HUES6 (cell line): ENCODE results near the gene AGPAT2.

ENCODE experiments used
- H3K27ac ChIP-seq: 2 replicates; pipeline ENCODE4 v1.7.0; 2013; ENCODE audit warnings: low read depth, mild to moderate bottlenecking, low read length, inconsistent platforms
- H3K27me3 ChIP-seq: 2 replicates; pipeline ENCODE4 v1.6.1; 2013; ENCODE audit warnings: low read length; ENCODE audit not compliant: control insufficient read depth, insufficient read depth
- H3K36me3 ChIP-seq: 2 replicates; pipeline ENCODE4 v1.6.1; 2013; ENCODE audit warnings: low read length; ENCODE audit not compliant: control insufficient read depth, insufficient read depth
- H3K4me1 ChIP-seq: 2 replicates; pipeline ENCODE4 v1.6.1; 2013; ENCODE audit warnings: low read length; ENCODE audit not compliant: control insufficient read depth, insufficient read depth
- H3K4me3 ChIP-seq: 2 replicates; pipeline ENCODE4 v1.5.1; 2013; ENCODE audit warnings: low read depth, low read length
- H3K9ac ChIP-seq: one replicate; pipeline ENCODE4 v1.6.1; 2013; ENCODE audit warnings: mild to moderate bottlenecking, low read length
- H3K9me3 ChIP-seq: 2 replicates; pipeline ENCODE4 v1.6.1; 2013; ENCODE audit warnings: low read depth, low read length; ENCODE audit not compliant: control insufficient read depth, insufficient read depth

AGPAT2 gene

GRCh38 chr9:136700304-136700703, 13.0 kb upstream of the AGPAT2 start:
- no peak overlapping the region for H3K27ac ChIP-seq
- H3K4me1 ChIP-seq = peaks cover 11% of the 10 kb centered on the region
- H3K36me3 ChIP-seq = no peaks in the 10 kb centered on the region
- H3K9ac ChIP-seq = no peak overlapping the region
- H3K9me3 ChIP-seq = no peaks in the 10 kb centered on the region
- no peak overlapping the region for H3K4me3 ChIP-seq
- H3K27me3 ChIP-seq = peaks cover 14% of the 10 kb centered on the region; the same call in 1 of the 2 replicates

GRCh38 chr9:136698635-136699246, 11.5 kb upstream of the AGPAT2 start:
- Histone ChIP-seq H3K9me3 (no peaks in the 10 kb centered on the region), H3K36me3 (no peaks in the 10 kb centered on the region), H3K9ac (no peak overlapping the region), H3K4me1 (peaks cover 14% of the 10 kb centered on the region), H3K27me3 (peaks cover 14% of the 10 kb centered on the region; the same call in 1 of the 2 replicates), H3K27ac (no peak overlapping the region), H3K4me3 (no peak overlapping the region)

GRCh38 chr9:136697821-136698526, 10.7 kb upstream of the AGPAT2 start:
- peaks cover 14% of the 10 kb centered on the region; the same call in 1 of the 2 replicates for H3K27me3 ChIP-seq
- no peaks in the 10 kb centered on the region for H3K36me3 ChIP-seq
- H3K9ac ChIP-seq = no peak overlapping the region
- H3K9me3 ChIP-seq = no peaks in the 10 kb centered on the region
- H3K4me3 ChIP-seq = no peak overlapping the region
- H3K27ac ChIP-seq = no peak overlapping the region
- H3K4me1 ChIP-seq = peaks cover 17% of the 10 kb centered on the region

- no peak overlapping the region for H3K27ac ChIP-seq
- no peak overlapping the region for H3K9ac ChIP-seq
- no peaks in the 10 kb centered on the region for H3K36me3 ChIP-seq
- H3K4me3 ChIP-seq = no peak overlapping the region
- H3K4me1 ChIP-seq = peaks cover 17% of the 10 kb centered on the region
- H3K27me3 ChIP-seq = peaks cover 14% of the 10 kb centered on the region; the same call in 1 of the 2 replicates
- H3K9me3 ChIP-seq = no peaks in the 10 kb centered on the region
These were observed 10.0 kb upstream of the AGPAT2 start for GRCh38 chr9:136697146-136697820.

GRCh38 chr9:136696502-136696901, 9.2 kb upstream of the AGPAT2 start:
- H3K4me3 ChIP-seq = no peak overlapping the region
- peaks cover 11% of the 10 kb centered on the region; the same call in 1 of the 2 replicates for H3K27me3 ChIP-seq
- H3K4me1 ChIP-seq = peaks cover 22% of the 10 kb centered on the region
- no peak overlapping the region for H3K27ac ChIP-seq
- no peak overlapping the region for H3K9ac ChIP-seq
- H3K36me3 ChIP-seq = no peaks in the 10 kb centered on the region
- H3K9me3 ChIP-seq = no peaks in the 10 kb centered on the region

- Histone ChIP-seq H3K9ac (no peak overlapping the region), H3K4me1 (peaks cover 18% of the 10 kb centered on the region), H3K27ac (no peak overlapping the region), H3K27me3 (peaks cover 5% of the 10 kb centered on the region; the same call in 1 of the 2 replicates), H3K4me3 (no peak overlapping the region), H3K9me3 (no peaks in the 10 kb centered on the region), H3K36me3 (no peaks in the 10 kb centered on the region)
These were observed 8.7 kb upstream of the AGPAT2 start for GRCh38 chr9:136695955-136696354.

- Histone ChIP-seq H3K36me3 (no peaks in the 10 kb centered on the region), H3K9me3 (no peaks in the 10 kb centered on the region), H3K27me3 (peaks cover under 1% of the 10 kb centered on the region; the same call in 1 of the 2 replicates), H3K27ac (no peak overlapping the region), H3K4me1 (peaks cover 17% of the 10 kb centered on the region; the same call in 1 of the 2 replicates), H3K4me3 (no peak overlapping the region), H3K9ac (no peak overlapping the region)
These were observed 8.2 kb upstream of the AGPAT2 start for GRCh38 chr9:136695435-136695895.

- Histone ChIP-seq H3K36me3 (no peaks in the 10 kb centered on the region), H3K9ac (no peak overlapping the region), H3K4me3 (no peak overlapping the region), H3K9me3 (no peaks in the 10 kb centered on the region), H3K27me3 (no peaks in the 10 kb centered on the region), H3K27ac (no peak overlapping the region), H3K4me1 (peaks cover 17% of the 10 kb centered on the region; the same call in 1 of the 2 replicates)
These were observed 7.6 kb upstream of the AGPAT2 start for GRCh38 chr9:136694872-136695247.

- no peak overlapping the region for H3K27ac ChIP-seq
These were observed 7.1 kb upstream of the AGPAT2 start for GRCh38 chr9:136694163-136694871.

GRCh38 chr9:136693490-136694162, 6.4 kb upstream of the AGPAT2 start:
- peaks cover 17% of the 10 kb centered on the region; the same call in 1 of the 2 replicates for H3K4me1 ChIP-seq
- no peaks in the 10 kb centered on the region for H3K36me3 ChIP-seq
- no peak overlapping the region for H3K9ac ChIP-seq
- H3K9me3 ChIP-seq = no peaks in the 10 kb centered on the region
- peaks cover 8% of the 10 kb centered on the region; the same call in 1 of the 2 replicates for H3K27me3 ChIP-seq
- H3K4me3 ChIP-seq = no peak overlapping the region
- no peak overlapping the region for H3K27ac ChIP-seq

More at GRCh38 chr9:136694163-136694871, 7.1 kb upstream of the AGPAT2 start:
- Histone ChIP-seq H3K4me1 (peaks cover 17% of the 10 kb centered on the region; the same call in 1 of the 2 replicates), H3K4me3 (no peak overlapping the region), H3K36me3 (no peaks in the 10 kb centered on the region), H3K9me3 (no peaks in the 10 kb centered on the region), H3K27me3 (peaks cover 2% of the 10 kb centered on the region; the same call in 1 of the 2 replicates), H3K9ac (no peak overlapping the region)
